Hepatocyte (in vitro differentiated cells): Measurements from ENCODE around the gene TBC1D1.

Experiments
- CTCF ChIP-seq: fragments of 200-600 bp; sonication (generic); IDR thresholded peaks from 2 replicates; pipeline ENCODE4 v1.5.1; 2016; ENCODE audit warnings: antibody characterized with exemption, mild to moderate bottlenecking; ENCODE audit not compliant: poor library complexity
- EZH2phosphoT487 ChIP-seq: fragments of 200-600 bp; sonication (generic); IDR thresholded peaks from one replicate; pipeline ENCODE4 v1.6.1; 2018; ENCODE audit warnings: antibody characterized with exemption, mild to moderate bottlenecking, low read depth, moderate library complexity; ENCODE audit not compliant: unreplicated experiment, severe bottlenecking

DNA sequence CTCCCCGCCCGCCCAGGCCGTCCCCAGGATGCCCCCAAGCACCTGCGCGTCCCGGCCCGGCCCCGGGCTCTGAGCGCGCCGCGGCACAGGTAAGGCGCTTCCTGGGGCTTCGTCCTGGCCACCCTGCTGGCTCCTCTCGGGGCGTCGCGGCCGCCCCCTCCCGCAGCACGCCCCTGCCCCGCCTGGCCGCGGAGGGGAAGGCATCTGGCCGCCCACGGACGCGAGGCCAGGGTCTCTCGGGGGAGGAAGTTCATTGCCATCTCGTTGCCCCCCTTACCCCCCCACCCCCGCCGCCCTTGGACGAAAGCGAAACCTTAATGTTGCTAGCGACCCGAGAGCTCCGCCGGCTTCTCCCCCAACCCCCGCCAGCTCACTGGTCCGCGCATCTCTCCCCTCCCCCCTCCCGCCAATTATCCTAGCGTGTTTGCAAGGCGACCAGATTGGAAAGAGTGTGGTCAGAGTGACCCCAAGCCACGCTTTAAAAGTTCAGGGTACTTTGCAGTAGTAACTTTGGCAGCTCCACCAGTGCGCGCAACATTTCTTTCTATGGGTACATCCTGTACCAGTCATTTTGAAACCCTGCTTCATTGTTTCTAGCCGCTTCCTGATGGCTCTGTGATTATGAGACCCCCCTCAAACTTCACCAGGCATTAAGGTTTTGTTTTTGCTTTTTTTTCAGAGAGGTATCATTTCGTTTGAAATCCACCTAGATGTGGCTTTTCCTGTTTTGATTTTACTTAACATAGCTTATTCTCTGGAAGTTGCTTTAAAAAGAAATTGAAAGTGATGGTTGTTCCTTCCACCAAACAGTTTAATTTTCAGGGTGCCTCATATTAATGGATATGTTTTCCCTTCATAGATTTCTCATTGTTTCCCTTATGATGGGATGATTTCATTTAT is 626 bp downstream of the TBC1D1 start:
- no peak for TF ChIP-seq CTCF
- TF ChIP-seq EZH2phosphoT487: no peak
